DOHH2 (cell line): ENCODE results near the gene CCNF.

Experiments
- CTCF ChIP-seq: fragments of 200-600 bp; sonication (generic); IDR thresholded peaks from one replicate; pipeline ENCODE4 v1.5.1; 2014; ENCODE audit warnings: antibody characterized with exemption, mild to moderate bottlenecking, low read depth, low read length; ENCODE audit not compliant: poor library complexity, severe bottlenecking
- EZH2phosphoT487 ChIP-seq: fragments of 200-600 bp; sonication (generic); IDR thresholded peaks from 2 replicates; pipeline ENCODE4 v1.6.1; 2017; ENCODE audit warnings: borderline replicate concordance, mild to moderate bottlenecking, antibody characterized with exemption, low read length, moderate library complexity, mixed read lengths

DNA sequence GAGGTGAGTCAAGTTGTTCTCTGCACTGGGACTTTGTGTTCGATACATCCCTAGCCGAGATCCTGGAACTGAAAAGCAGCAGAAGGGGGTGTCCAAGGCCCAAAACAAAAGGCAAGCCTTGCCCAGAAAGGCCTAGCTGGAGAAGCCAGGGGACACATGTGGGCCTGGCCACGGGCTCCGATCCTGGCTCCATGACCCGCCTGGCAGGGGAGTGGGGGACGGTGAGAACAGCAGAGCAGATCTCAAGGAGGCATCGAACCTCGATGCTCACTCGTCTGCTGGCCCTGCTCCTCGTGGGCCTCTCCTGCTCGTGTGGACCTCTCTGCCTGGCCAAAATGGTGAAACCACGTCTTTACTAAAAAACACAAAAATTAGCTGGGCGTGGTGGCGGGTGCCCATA lies 8.9 kb downstream of the CCNF start:
- TF ChIP-seq CTCF (no peak), EZH2phosphoT487 (no peak)
